Activated naive CD8-positive, alpha-beta T cell treated with anti-CD3 and anti-CD28 coated beads, Interleukin-2, amount 10 ng/mL, durations not matched to agents 7 days and 5 days (primary cell): ENCODE data around the gene CNBP. TPM values are rescaled to one million over a fixed set of nuclear protein-coding genes. Genes with fewer than 3 reads are reported as not detected.
"Not testable (repeated sequence)": the region's sequence is repeated elsewhere in the genome, so short reads cannot be mapped to it uniquely, and the experiment has no call there.

Source experiments
- ATAC-seq: fragments of 150-1000 bp; cut with Tn5 transposase; one replicate; pipeline ENCODE4 v1.10.0; 2021; ENCODE audit warnings: low read depth, moderate library complexity
- POLR2A ChIA-PET: fragments of 350-600 bp; sonication (Branson Sonifier 250); formaldehyde crosslinking; loops from one replicate; lab custom pipeline; 2021; ENCODE audit warnings: antibody characterized with exemption; lab: Charles Lee
- DNase-seq: peaks from one replicate; pipeline ENCODE4 v3.0.0; 2021
- H3K27ac Mint-ChIP-seq: one replicate; pipeline ENCODE4 v1.8.0; 2022; ENCODE audit warnings: mild to moderate bottlenecking, mixed read lengths
- H3K27me3 Mint-ChIP-seq: one replicate; pipeline ENCODE4 v1.8.0; 2022; ENCODE audit warnings: mild to moderate bottlenecking, moderate library complexity, mixed read lengths
- H3K36me3 Mint-ChIP-seq: one replicate; pipeline ENCODE4 v1.8.0; 2021; ENCODE audit warnings: mild to moderate bottlenecking, mixed read lengths
- H3K4me1 Mint-ChIP-seq: one replicate; pipeline ENCODE4 v1.8.0; 2021; ENCODE audit warnings: mixed read lengths
- H3K4me3 Mint-ChIP-seq: one replicate; pipeline ENCODE4 v1.8.0; 2022; ENCODE audit warnings: mild to moderate bottlenecking, moderate library complexity, mixed read lengths
- H3K9me3 Mint-ChIP-seq: one replicate; pipeline ENCODE4 v1.8.0; 2021; ENCODE audit warnings: mixed read lengths
- total RNA-seq, 2 experiments: library from RNA; stranded (reverse); gene quantifications; one replicate each; pipeline ENCODE4 v1.2.3, GENCODE V29; 2021

Gene CNBP
- total RNA-seq, 2 experiments from 2014 or later, result 309 to 312 TPM

GRCh38 chr3:129180461-129180860 is 3.2 kb downstream of the CNBP start:
- Mint-ChIP-seq H3K36me3 (peaks cover 41% of the 10 kb centered on the region), H3K27me3 (no peaks in the 10 kb centered on the region), H3K9me3 (no peaks in the 10 kb centered on the region), H3K4me3 (peak overlapping the region; percentile 92), H3K4me1 (peaks cover 49% of the 10 kb centered on the region), H3K27ac (peak overlapping the region; percentile 98)
- POLR2A ChIA-PET, result interaction anchor here (0.7 to 6.7 kb wide), 3 partner anchors 17 to 69 kb away, joined by 3 to 86 read pairs (median 3); partner anchors contain the start of gene COPG1
- no peak for DNase-seq
- no peak for ATAC-seq

DNA sequence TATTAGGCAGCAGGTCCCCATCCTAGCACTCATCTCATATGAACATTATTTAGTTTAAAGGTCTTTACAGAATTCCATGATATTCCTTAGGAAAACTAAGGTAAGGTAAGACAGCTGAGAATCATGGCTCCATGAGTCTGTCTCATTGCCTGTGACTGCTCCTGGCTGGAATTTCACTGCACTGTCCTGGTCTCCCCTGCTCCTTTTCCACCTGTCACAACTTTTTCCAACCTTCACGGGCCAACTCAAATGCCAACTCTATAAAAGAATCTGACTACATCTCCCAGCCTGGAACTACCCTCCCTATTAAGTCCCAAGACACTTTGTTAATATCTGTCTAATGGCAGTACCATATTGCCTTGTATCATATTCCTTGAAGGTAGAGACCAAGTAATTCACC is 7.6 kb downstream of the CNBP start:
- no peaks in the 10 kb centered on the region for H3K9me3 Mint-ChIP-seq
- H3K27me3 Mint-ChIP-seq, result no peaks in the 10 kb centered on the region
- POLR2A ChIA-PET, result no interaction called here
- DNase-seq, result no peak
- peaks cover 51% of the 10 kb centered on the region for H3K4me1 Mint-ChIP-seq
- H3K4me3 Mint-ChIP-seq, result no peak overlapping the region
- no peak for ATAC-seq
- H3K36me3 Mint-ChIP-seq, result peaks cover 36% of the 10 kb centered on the region
- H3K27ac Mint-ChIP-seq, result peak overlapping the region; percentile 1

DNA sequence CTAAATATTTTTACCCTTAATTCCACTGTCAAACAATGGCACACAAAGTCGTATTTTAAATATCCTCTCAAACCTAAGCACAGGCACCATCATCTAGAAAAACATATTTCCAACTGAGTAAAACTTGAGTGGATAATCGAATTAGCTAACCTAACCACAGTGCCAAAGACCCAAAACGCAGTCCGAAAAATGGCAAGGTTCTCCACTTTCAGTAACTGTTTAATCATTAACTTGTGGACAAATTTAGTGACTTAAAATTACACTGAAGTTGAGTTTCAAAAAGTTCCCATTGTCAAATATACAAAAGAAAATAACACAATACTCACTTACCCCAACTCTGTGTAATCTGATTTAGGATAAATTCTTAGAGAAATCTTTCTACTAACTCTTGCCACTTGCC is 10.0 kb downstream of the CNBP start:
- ATAC-seq, result no peak
- no peak for DNase-seq
- Mint-ChIP-seq H3K27me3 (no peaks in the 10 kb centered on the region), H3K27ac (no peak overlapping the region), H3K9me3 (no peaks in the 10 kb centered on the region), H3K36me3 (peaks cover 39% of the 10 kb centered on the region), H3K4me1 (peaks cover 35% of the 10 kb centered on the region), H3K4me3 (no peak overlapping the region)
- POLR2A ChIA-PET, result interaction anchor here (0.9 kb wide), 1 partner anchor 72 kb away, joined by 3 read pairs; no protein-coding TSS in a partner anchor

DNA sequence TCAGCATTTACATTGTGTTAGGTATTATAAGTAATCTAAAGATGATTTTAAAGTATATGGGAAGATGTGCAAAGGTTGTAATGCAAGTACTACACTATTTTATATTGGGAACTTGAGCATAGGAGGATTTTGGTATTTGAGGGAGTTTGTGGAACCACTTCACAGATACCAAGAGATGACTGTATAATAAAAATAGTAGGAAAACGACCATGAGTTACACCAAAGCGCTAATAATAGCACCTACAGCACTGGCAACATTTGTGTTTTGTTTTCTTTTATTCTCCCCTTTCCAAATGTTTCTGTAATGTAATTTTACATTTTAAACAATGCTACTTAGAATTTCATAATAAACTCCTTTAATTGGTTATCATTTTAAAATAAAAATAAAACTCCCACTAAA is 10.5 kb downstream of the CNBP start:
- H3K27me3 Mint-ChIP-seq, result no peaks in the 10 kb centered on the region
- no peak overlapping the region for H3K27ac Mint-ChIP-seq
- ATAC-seq (no peak), DNase-seq (no peak)
- POLR2A ChIA-PET, result interaction anchor here (1.2 kb wide), 1 partner anchor 9 kb away, joined by 4 read pairs; no protein-coding TSS in a partner anchor
- no peaks in the 10 kb centered on the region for H3K9me3 Mint-ChIP-seq
- H3K4me1 Mint-ChIP-seq, result peaks cover 34% of the 10 kb centered on the region
- H3K4me3 Mint-ChIP-seq, result no peak overlapping the region
- peaks cover 38% of the 10 kb centered on the region for H3K36me3 Mint-ChIP-seq

DNA sequence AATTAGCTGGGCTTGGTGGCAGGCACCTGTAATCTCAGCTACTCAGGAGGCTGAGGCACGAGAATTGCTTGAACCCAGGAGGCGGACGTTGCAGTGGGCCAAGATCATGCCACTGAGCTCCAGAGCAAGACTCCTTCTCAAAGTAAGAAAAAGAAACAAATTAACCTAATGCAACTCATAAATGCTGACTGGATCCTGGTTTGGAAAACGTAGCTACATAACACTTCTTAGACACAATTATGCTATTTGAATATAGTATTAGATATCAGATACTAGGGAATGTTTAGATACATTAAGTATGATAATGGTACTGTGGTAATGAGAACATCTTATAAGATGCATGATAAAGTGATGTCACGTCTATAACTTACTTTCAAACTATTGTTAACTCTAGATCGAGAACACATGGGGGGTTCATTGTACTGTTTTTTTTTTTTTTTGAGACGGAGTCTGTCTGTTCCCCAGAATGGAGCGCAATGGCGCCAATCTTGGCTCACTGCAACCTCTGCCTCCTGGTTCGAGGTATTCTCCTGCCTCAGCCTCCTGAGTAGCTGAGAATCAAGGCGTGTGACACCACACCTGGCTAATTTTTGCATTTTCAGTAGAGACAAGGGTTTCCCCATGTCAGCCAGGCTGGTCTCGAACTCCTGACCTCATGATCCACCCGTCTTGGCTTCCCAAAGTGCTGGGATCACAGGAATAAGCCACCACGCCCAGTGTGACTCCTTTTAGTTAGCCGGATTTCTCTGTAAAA is 16.9 kb downstream of the CNBP start:
- Mint-ChIP-seq H3K27ac (no peak overlapping the region), H3K27me3 (no peaks in the 10 kb centered on the region), H3K4me3 (no peak overlapping the region), H3K36me3 (peaks cover 36% of the 10 kb centered on the region), H3K9me3 (no peaks in the 10 kb centered on the region), H3K4me1 (peaks cover 22% of the 10 kb centered on the region)
- DNase-seq (no peak), ATAC-seq (no peak)
- POLR2A ChIA-PET, result interaction anchor here (1.0 to 1.6 kb wide), 4 partner anchors 16 to 89 kb away, joined by 3 to 4 read pairs (median 3); no protein-coding TSS in a partner anchor

- peaks cover 30% of the 10 kb centered on the region for H3K36me3 Mint-ChIP-seq
- POLR2A ChIA-PET, DNase-seq, H3K27ac Mint-ChIP-seq, H3K4me3 Mint-ChIP-seq, H3K27me3 Mint-ChIP-seq, H3K9me3 Mint-ChIP-seq, ATAC-seq: not testable (repeated sequence)
- peaks cover 19% of the 10 kb centered on the region for H3K4me1 Mint-ChIP-seq
These were observed 18.1 kb downstream of the CNBP start for GRCh38 chr3:129165594-129165993.

GRCh38 chr3:129164500-129164899 is 19.2 kb downstream of the CNBP start:
- no peak overlapping the region for H3K27ac Mint-ChIP-seq
- peaks cover 20% of the 10 kb centered on the region for H3K36me3 Mint-ChIP-seq
- no peak overlapping the region for H3K4me3 Mint-ChIP-seq
- POLR2A ChIA-PET, result interaction anchor here (0.8 kb wide), 1 partner anchor 111 kb away, joined by 3 read pairs; no protein-coding TSS in a partner anchor
- H3K4me1 Mint-ChIP-seq, result peaks cover 21% of the 10 kb centered on the region
- no peaks in the 10 kb centered on the region for H3K9me3 Mint-ChIP-seq
- DNase-seq, result no peak
- no peaks in the 10 kb centered on the region for H3K27me3 Mint-ChIP-seq
- ATAC-seq, result no peak

- Mint-ChIP-seq H3K4me3 (peak overlapping the region; percentile 93), H3K27ac (peak overlapping the region; percentile 95), H3K27me3 (no peaks in the 10 kb centered on the region), H3K9me3 (no peaks in the 10 kb centered on the region), H3K4me1 (peaks cover 31% of the 10 kb centered on the region), H3K36me3 (peaks cover 21% of the 10 kb centered on the region)
- ATAC-seq (no peak), DNase-seq (no peak)
- POLR2A ChIA-PET, result interaction anchor here (0.5 to 2.2 kb wide), 13 partner anchors 12 to 223 kb away, joined by 3 to 19 read pairs (median 5); partner anchors contain the start of genes CNBP and COPG1
These were observed 20.7 kb downstream of the CNBP start for GRCh38 chr3:129162729-129163579.

DNA sequence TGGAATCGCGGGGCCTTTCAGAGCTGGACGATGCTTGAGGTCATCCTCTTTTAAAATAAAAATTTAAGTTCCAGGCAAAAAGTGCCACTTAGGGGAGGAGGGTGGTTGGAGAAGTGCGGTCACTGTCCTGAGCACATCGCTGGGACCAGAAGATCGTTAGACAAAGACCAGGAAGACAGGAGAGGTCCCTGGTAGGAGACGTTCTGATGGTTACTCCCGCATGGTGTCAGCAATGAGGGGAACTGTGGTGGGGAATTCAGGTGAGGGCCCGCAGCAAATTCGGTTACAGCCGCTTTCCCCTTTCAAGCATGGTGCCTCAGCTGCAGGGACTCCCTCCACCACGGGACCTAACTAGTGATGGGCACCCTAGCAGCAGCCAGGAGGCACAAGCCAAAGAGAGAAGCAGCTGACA is 21.8 kb downstream of the CNBP start:
- Mint-ChIP-seq H3K36me3 (peaks cover 14% of the 10 kb centered on the region), H3K4me1 (peaks cover 29% of the 10 kb centered on the region), H3K27me3 (no peaks in the 10 kb centered on the region), H3K9me3 (no peaks in the 10 kb centered on the region), H3K27ac (peak overlapping the region; percentile 95), H3K4me3 (peak overlapping the region; percentile 93)
- POLR2A ChIA-PET, result interaction anchor here (0.7 to 2.2 kb wide), 12 partner anchors 21 to 192 kb away, joined by 3 to 19 read pairs (median 6); partner anchors contain the start of genes CNBP and COPG1
- ATAC-seq, result no peak
- peak; percentile 47 for DNase-seq

DNA sequence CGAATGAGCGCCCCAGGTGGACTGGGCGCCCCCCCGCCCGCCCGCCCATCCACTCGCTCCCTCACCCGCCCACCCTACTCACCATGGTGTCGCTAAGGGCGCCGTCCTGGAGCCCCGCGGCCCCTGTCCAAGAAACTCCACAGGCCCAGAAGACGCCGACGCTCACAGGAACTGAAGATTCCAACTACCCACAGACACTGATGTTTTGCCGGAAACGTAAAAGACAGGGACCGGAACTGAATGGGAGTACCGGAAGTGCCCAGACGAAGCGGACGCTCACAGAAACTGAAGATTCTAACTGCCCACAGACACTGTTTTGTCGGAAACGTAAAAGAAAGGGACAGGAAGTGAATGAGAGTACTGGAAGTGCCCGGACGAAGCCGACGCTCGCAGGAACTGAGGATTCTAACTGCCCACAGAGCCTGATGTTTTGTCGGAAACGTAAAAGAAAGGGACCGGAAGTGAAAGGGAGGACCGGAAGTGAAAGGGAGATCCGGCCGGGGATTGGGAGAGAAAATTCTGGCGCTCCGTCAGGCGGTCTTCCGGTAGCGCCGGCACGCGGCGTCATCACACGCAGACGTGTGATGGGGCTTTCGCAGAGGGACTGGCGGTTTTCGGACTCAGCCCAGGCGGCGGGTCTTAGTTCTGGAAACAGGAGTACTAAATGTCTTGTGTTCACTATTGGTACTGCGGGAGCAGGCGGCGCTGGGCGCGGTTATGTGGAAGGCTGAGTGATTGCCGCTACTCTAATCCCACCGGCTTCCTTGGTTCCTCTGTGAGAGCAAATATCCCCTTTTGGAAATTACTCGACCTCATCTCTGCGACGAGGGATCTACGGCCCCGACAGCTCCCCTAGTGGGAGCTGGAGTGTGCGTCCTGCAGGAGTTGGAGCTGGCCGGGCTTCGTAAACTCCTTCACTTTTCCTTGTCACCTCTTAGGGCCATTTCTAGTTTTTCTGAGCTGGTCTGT is 22.5 kb downstream of the CNBP start, which contains the start of gene ISY1:
ISY1 (minus strand) TSS at position 173 of the 969 bp plus-strand sequence; CDS start at position 85, 88 bp downstream.
- H3K36me3 Mint-ChIP-seq, result peaks cover 14% of the 10 kb centered on the region
- ATAC-seq (peak; percentile 81), DNase-seq (peak; percentile 87)
- H3K27ac Mint-ChIP-seq, result peak within 1 kb of the TSS; percentile 95
- peaks cover 27% of the 10 kb centered on the region for H3K4me1 Mint-ChIP-seq
- no peaks in the 10 kb centered on the region for H3K27me3 Mint-ChIP-seq
- H3K9me3 Mint-ChIP-seq, result no peaks in the 10 kb centered on the region
- POLR2A ChIA-PET, result interaction anchor here (0.7 to 2.2 kb wide), 11 partner anchors 22 to 191 kb away, joined by 3 to 19 read pairs (median 6); partner anchors contain the start of genes CNBP and COPG1
- H3K4me3 Mint-ChIP-seq, result peak within 1 kb of the TSS; percentile 93

DNA sequence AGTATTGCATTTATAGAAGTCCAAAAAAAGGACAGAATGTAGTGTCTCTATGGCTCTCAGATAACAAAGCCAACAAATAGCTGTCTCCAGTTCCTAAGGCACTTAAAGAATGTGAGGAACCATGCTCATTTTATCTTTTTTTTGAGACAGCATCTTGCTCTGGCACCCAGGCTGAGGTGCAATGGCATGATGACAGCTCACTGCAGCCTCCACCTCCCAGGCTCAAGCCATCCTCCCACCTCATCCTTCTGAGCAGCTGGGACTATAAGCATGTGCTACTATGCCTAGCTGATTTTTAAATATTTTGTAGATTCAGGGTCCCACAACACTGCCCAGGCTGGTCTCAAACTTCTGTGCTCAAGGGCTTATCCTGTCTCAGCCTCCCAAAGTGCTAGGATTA is 38.9 kb downstream of the CNBP start:
- no peaks in the 10 kb centered on the region for H3K27me3 Mint-ChIP-seq
- no peaks in the 10 kb centered on the region for H3K4me1 Mint-ChIP-seq
- no peak overlapping the region for H3K27ac Mint-ChIP-seq
- no peaks in the 10 kb centered on the region for H3K9me3 Mint-ChIP-seq
- POLR2A ChIA-PET, result interaction anchor here (1.1 kb wide), 1 partner anchor 22 kb away, joined by 3 read pairs; no protein-coding TSS in a partner anchor
- H3K36me3 Mint-ChIP-seq, result peaks cover 11% of the 10 kb centered on the region
- ATAC-seq, result no peak
- no peak overlapping the region for H3K4me3 Mint-ChIP-seq
- DNase-seq, result no peak

DNA sequence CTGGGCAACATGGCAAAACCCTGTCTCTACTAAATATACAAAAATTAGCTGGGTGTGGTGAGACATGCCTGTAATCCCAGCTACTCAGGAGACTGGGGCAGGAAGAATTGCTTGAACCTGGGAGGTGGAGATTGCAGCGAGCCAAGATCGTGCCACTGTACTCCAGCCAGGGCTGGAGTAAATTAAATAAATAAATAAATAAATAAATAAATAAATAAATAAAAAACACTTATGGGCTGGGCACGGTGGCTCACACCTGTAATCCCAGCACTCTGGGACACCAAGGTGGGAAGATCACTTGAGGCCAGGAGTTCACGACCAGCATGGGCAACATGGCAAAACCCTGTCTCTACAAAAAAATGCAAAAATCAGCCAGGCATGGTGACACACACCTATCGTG is 42.7 kb downstream of the CNBP start:
- DNase-seq, H3K27ac Mint-ChIP-seq, H3K27me3 Mint-ChIP-seq, H3K4me3 Mint-ChIP-seq, H3K4me1 Mint-ChIP-seq, H3K36me3 Mint-ChIP-seq, ATAC-seq, H3K9me3 Mint-ChIP-seq, POLR2A ChIA-PET: not testable (repeated sequence)
